Uterus (tissue), 4 donors: ENCODE measurements around the gene ABCA2. TPM values are rescaled to one million over a fixed set of nuclear protein-coding genes. Genes with fewer than 3 reads are reported as not detected.

Experiments
- DNase-seq, 2 donors: peaks; one replicate each; pipeline ENCODE4 v3.0.0-alpha.2; 2019 to 2020
- H3K27ac ChIP-seq, 2 donors: fragments of 200-600 bp; sonication (generic); 1 replicate in 1 of 2; 2 replicates in 1 of 2; pipeline ENCODE4 v1.5.1; 2016 to 2018
- H3K27me3 ChIP-seq, 2 donors: fragments of 200-600 bp; sonication (generic); one replicate each; pipeline ENCODE4 v1.5.1; 2018 to 2019; ENCODE audit warnings: control low read depth in 1 of 2
- H3K36me3 ChIP-seq, 2 donors: fragments of 200-600 bp; sonication (generic); one replicate each; pipeline ENCODE4 v1.5.1; 2019; ENCODE audit warnings: control low read depth in 1 of 2
- H3K4me1 ChIP-seq, 2 donors: fragments of 200-600 bp; sonication (generic); one replicate each; pipeline ENCODE4 v1.5.1; 2018 to 2019; ENCODE audit warnings: control low read depth in 1 of 2
- H3K4me3 ChIP-seq, 2 donors: fragments of 200-600 bp; sonication (generic); 1 replicate in 1 of 2; 2 replicates in 1 of 2; pipeline ENCODE4 v1.5.1; 2018 to 2019; ENCODE audit warnings: mild to moderate bottlenecking in 1 of 2
- H3K9me3 ChIP-seq, 2 donors: fragments of 200-600 bp; sonication (generic); one replicate each; pipeline ENCODE4 v1.5.1; 2019; ENCODE audit warnings: control low read depth in 1 of 2
- CTCF ChIP-seq, 4 experiments: fragments of 200-600 bp in 2 of 4; fragments of 450-650 bp in 2 of 4; sonication (generic) in 2 of 4; IDR thresholded peaks; one replicate each; pipeline ENCODE4 v1.5.1; 2016 to 2019; ENCODE audit warnings: antibody characterized with exemption in 4 of 4, mild to moderate bottlenecking in 2 of 4, moderate library complexity in 1 of 4
- POLR2A ChIP-seq, 2 donors: fragments of 450-650 bp; IDR thresholded peaks; one replicate each; pipeline ENCODE4 v1.6.1; 2016; ENCODE audit warnings: antibody characterized with exemption in 2 of 2, mild to moderate bottlenecking in 1 of 2, moderate library complexity in 1 of 2
- intact Hi-C: fragments of 100-400 bp; cut with DNase I; formaldehyde crosslinking; loops from one replicate; pipeline ENCODE4 v1.15.1; 2023; ENCODE audit warnings: low total_unique reads
- total RNA-seq, 4 donors: library from RNA; depleted of rRNA in 3 of 4; stranded (reverse); fragments of >200 nt in 3 of 4; gene quantifications; one replicate each; pipeline versions ENCODE4 v1.1.0 to v1.2.4, GENCODE V29; 2014 to 2023
- donor health status: DM: yes; HTN: yes; CAD: no.

ABCA2 gene
- total RNA-seq, 4 donors from 2014 or later, result 24.8 to 36.9 (median 26.1) TPM

DNA sequence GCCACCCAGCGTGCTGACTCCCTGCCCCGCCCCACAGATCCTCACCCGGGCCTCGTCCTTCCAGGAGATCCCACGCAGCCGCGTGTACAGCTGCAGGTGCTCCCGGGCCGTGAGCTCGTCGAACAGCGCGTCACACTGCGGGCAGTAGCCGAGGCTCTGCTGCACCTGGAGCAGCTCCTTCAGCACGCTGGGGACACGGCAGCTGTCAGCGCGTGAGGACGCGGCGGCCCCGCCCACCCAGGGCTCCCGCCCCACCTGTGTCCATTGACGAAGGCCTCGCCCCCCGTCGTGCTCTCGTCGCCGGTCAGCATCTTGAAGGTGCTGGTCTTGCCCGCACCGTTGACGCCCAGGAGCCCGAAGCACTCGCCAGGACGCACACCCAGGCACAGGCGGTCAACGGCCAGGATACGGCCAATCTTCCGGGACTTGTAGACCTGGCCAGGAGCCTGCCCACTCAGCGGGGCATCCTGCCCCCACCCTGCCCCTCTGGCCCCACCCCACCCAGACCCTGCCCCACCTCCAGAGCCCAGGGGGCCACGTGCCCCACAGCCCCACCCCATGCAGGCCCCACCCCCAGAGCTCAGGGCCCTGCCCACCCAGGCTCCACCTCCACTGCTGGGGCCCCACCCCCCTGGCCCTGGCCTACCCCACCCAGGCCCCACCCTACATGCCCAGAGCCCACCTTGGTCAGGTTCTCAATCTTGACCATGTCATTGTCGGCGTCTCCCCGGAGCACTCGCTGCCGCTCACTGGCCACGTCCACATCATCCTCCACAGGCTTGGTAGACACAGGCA, 17.9 kb downstream of the ABCA2 start:
- Histone ChIP-seq H3K4me3 (no peak overlapping the region), H3K4me1 (no peaks in the 10 kb centered on the region), H3K9me3 (no peaks in the 10 kb centered on the region), H3K36me3 (no peaks in the 10 kb centered on the region), H3K27ac (no peak overlapping the region), H3K27me3 (no peaks in the 10 kb centered on the region)
- intact Hi-C loops, result no loop called here
- no peak for DNase-seq
- no peak for TF ChIP-seq POLR2A (IDR thresholded peaks at IDR 0.05)

DNA sequence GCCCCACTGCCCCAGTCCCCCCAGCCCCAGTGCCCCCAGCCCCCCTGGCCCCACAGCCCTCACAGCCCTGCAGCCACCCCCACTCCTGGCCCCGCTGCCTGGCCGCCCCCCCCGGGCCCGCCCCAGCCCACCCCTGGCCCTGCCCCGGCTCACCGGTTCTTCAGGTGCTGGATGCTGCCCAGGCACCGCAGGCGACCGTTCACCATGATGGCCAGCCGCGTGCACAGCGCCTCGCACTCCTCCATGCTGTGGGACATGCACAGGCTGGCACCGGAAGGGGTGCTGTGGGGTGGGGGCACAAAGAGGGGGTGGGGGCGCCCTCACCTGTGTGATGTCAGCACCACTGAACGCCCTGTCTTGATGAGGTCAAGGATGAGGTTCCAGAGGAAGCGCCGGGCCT, 18.8 kb downstream of the ABCA2 start:
- no peak overlapping the region for H3K4me3 ChIP-seq
- DNase-seq, result no peak
- H3K4me1 ChIP-seq, result no peaks in the 10 kb centered on the region
- H3K36me3 ChIP-seq, result no peaks in the 10 kb centered on the region
- TF ChIP-seq CTCF (IDR thresholded peaks at IDR 0.05) (no peak), POLR2A (IDR thresholded peaks at IDR 0.05) (no peak)
- intact Hi-C loops, result no loop called here
- no peaks in the 10 kb centered on the region for H3K27me3 ChIP-seq
- no peaks in the 10 kb centered on the region for H3K9me3 ChIP-seq
- no peak overlapping the region for H3K27ac ChIP-seq

DNA sequence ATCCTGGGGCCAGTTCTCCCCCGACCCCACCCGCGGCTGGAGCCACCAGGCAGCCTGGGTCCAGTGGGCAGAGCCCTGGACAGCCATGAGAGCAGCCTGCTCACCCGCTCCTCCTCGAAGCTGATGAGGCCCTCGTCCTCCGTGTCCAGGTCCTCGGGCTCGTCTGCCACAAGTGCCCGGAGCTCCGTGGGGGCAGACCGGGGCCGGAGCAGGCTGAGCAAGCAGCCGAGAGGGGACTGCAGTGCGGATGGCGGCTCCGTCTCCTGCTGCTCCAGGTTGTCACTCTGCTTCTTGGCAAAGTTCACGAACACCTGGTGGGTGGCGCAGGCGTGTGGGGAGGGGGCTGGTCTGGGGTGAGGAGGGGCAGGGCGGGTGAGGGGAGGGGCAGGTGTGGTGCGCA, 19.7 kb downstream of the ABCA2 start:
- TF ChIP-seq POLR2A (IDR thresholded peaks at IDR 0.05), result no peak
- no peak for TF ChIP-seq CTCF (IDR thresholded peaks at IDR 0.05)
- H3K36me3 ChIP-seq, result no peaks in the 10 kb centered on the region
- H3K27me3 ChIP-seq, result no peaks in the 10 kb centered on the region
- intact Hi-C loops, result no loop called here
- no peak for DNase-seq
- H3K4me1 ChIP-seq, result no peaks in the 10 kb centered on the region
- H3K4me3 ChIP-seq, result no peak overlapping the region
- no peak overlapping the region for H3K27ac ChIP-seq
- no peaks in the 10 kb centered on the region for H3K9me3 ChIP-seq

GRCh38 chr9:137007816-137008270, 20.2 kb downstream of the ABCA2 start:
- TF ChIP-seq POLR2A (IDR thresholded peaks at IDR 0.05) (no peak), CTCF (IDR thresholded peaks at IDR 0.05) (no peak)
- Histone ChIP-seq H3K4me3 (no peak overlapping the region), H3K36me3 (no peaks in the 10 kb centered on the region)

DNA sequence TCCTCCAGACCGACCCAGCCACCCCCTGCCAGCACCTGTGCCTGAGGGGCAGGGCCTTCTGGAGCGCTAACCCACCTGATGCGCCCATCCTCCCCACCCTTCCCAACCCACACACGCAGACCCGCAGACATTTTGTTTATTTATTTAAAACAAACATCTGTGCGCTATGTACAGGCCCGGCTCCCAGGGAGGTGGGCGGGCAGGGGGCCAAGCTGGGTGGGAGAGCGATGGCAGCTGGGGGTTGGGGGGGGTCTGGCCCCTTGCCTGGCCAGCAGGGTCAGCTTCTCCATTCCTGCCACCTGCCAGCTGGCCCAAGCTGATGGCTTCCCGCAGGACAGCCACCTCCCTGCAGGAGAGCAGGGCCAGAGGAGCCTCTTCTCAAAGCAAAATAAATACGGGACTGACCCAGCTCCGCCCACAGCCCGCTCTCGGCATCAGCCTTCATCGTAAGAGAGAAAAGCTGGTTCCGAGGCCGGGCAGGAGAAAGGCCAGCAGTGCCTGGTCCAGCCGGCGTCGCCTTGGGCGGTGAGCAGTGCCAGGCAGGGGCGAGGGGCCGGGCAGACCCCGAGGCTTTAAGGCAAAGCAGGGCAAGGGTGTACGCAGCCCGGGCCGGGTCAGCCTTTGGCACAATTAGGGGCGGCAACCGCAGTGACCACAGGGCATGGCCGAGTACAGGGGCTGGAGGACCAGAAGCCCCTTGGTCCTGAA, 20.8 kb downstream of the ABCA2 start:
- Histone ChIP-seq H3K4me3 (no peak overlapping the region), H3K36me3 (no peaks in the 10 kb centered on the region), H3K27ac (no peak overlapping the region), H3K4me1 (no peaks in the 10 kb centered on the region), H3K9me3 (no peaks in the 10 kb centered on the region), H3K27me3 (no peaks in the 10 kb centered on the region)
- no peak for TF ChIP-seq POLR2A (IDR thresholded peaks at IDR 0.05)
- TF ChIP-seq CTCF (IDR thresholded peaks at IDR 0.05), result no peak
- intact Hi-C loops, result no loop called here
- DNase-seq, result no peak

More at GRCh38 chr9:137007816-137008270, 20.2 kb downstream of the ABCA2 start:
- Histone ChIP-seq H3K4me1 (no peaks in the 10 kb centered on the region), H3K27me3 (no peaks in the 10 kb centered on the region), H3K27ac (no peak overlapping the region), H3K9me3 (no peaks in the 10 kb centered on the region)
- DNase-seq, result no peak
- intact Hi-C loops, result no loop called here
